PFSK-1 (cell line): ENCODE measurements around the gene PXT1.

ENCODE experiments used
- FOXP2 ChIP-seq: optimal IDR thresholded peaks from 2 replicates; pipeline ENCODE3; 2011; ENCODE audit warnings: borderline replicate concordance, control low read depth, inconsistent platforms; ENCODE audit not compliant: insufficient read depth; ENCODE audit errors: extremely low read length, extremely low read depth
- POLR2AphosphoS5 ChIP-seq: IDR thresholded peaks from 2 replicates; pipeline ENCODE4 v1.6.1; 2012; ENCODE audit warnings: low read depth, mild to moderate bottlenecking, control low read depth, low read length, moderate library complexity
- SIN3A ChIP-seq: IDR thresholded peaks from 2 replicates; pipeline ENCODE4 v1.6.1; 2012; ENCODE audit warnings: mild to moderate bottlenecking, low read length, moderate library complexity, borderline replicate concordance; ENCODE audit not compliant: insufficient read depth
- TAF1 ChIP-seq: IDR thresholded peaks from 2 replicates; pipeline ENCODE4 v1.6.1; 2012; ENCODE audit warnings: low read length, control low read depth, borderline replicate concordance; ENCODE audit not compliant: insufficient read depth
- TF ChIP-seq, protein P1 (sequence below), 2 experiments: IDR thresholded peaks; 2 replicates each; pipeline versions ENCODE4 v1.6.1 to v1.8.0; 2011 to 2012; ENCODE audit warnings: low read depth in 2 of 2, low read length in 2 of 2, control low read depth in 1 of 2, inconsistent platforms in 1 of 2, mild to moderate bottlenecking in 1 of 2, moderate library complexity in 1 of 2; ENCODE audit not compliant: insufficient read depth in 1 of 2

Gene PXT1

DNA sequence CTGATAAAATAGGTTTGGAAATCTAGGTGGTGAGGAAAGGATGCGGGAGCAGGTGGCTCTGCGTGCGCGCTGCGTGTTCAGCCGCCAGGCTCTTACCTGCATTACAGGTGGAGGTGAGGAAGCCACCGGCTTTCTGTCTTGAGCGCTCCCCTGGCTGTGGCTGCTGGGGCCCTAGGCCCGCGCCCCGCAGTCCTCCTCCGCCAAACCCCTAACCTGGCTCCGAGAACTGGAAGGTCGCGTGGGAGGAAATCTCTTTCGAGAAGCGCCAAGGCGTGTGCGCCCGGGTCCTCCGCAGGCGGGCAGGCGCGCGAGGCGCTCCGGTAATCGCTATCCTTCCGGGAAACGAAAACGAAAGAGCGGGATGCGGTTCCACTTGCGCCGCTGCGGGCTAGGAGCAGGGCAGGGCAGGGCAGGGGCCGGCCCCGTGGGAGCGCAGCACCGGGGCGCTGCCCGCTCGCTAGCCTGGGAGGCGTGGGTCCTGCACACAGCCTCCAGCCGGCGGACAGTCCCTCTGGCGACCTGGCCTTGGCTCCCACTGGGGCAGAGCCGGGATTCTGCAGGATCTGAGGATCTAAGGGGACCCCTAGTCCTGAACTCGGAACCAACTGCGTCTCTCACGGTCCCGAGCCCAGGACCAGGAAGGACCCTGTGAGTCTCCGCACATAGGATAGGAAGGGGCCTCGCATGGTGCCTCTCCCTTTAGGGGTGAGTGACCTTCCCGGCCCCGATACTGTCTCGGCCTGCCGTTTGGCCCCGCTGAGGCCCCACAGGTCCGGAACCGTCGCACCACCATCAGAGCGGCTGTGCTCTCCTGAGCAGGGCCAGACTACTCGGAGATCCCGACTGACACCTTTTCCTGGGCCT is 55.0 kb downstream of the PXT1 start, which contains the start of gene ETV7:
TSS of gene ETV7 (minus strand) at position 230 of the 864 bp plus-strand sequence. CDS start at position 102, 128 bp downstream.
- TF ChIP-seq SIN3A (no peak), FOXP2 (no peak)

DNA sequence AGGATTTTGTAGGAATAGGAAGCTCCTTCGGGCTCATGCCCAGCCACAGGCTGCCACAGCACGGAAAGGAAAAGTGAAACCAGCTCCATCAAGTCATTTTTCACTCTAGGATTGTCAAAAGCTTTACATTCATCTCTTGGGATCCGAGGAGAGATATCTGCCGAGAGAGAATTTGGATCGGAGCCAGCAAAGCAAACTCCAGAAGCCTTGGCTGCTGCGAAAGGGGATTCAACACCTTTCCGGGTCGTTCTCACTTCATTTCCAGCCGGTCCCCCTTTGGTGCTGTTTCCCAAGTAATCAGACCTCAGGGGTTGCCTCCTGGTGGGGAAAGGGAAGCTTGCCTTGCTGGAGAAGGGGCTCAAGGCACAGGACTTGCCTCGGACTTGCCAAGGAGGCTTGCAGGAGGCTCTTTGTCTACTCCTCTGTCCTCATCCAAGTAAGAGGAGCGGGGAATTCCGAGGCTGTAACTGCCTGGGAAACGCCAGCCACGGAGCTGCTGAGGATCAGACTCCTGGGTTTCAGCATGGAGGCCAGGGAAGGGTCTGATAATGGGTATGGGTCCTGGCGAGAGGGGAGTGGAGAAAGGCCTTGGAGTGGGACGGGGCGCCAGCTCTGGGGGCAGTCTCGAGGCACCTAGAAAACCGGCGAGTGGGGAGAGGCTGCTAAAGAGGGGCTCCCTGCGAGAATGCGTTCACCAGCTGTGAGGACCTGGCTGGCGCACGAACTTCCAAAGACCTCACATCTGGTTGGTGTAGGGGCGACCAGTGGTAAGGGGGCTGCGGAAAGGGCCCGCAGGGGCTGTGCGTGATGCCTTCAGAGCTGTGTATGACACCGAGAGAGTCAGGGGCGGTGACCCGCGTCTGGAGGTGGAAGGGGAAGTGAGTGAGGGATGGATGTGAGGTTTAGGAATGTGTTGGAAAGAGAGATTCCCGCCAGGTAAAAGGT is 55.9 kb downstream of the PXT1 start:
- no peak for TF ChIP-seq FOXP2
- TF ChIP-seq SIN3A, result no peak
- TF ChIP-seq POLR2AphosphoS5, result no peak
- TF ChIP-seq TAF1, result no peak
- TF ChIP-seq, protein P1, sequence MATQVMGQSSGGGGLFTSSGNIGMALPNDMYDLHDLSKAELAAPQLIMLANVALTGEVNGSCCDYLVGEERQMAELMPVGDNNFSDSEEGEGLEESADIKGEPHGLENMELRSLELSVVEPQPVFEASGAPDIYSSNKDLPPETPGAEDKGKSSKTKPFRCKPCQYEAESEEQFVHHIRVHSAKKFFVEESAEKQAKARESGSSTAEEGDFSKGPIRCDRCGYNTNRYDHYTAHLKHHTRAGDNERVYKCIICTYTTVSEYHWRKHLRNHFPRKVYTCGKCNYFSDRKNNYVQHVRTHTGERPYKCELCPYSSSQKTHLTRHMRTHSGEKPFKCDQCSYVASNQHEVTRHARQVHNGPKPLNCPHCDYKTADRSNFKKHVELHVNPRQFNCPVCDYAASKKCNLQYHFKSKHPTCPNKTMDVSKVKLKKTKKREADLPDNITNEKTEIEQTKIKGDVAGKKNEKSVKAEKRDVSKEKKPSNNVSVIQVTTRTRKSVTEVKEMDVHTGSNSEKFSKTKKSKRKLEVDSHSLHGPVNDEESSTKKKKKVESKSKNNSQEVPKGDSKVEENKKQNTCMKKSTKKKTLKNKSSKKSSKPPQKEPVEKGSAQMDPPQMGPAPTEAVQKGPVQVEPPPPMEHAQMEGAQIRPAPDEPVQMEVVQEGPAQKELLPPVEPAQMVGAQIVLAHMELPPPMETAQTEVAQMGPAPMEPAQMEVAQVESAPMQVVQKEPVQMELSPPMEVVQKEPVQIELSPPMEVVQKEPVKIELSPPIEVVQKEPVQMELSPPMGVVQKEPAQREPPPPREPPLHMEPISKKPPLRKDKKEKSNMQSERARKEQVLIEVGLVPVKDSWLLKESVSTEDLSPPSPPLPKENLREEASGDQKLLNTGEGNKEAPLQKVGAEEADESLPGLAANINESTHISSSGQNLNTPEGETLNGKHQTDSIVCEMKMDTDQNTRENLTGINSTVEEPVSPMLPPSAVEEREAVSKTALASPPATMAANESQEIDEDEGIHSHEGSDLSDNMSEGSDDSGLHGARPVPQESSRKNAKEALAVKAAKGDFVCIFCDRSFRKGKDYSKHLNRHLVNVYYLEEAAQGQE (IDR thresholded peaks at IDR 0.05; ENCODE audit: insufficient read depth in 1 of 2, low read depth in 2 of 2, low read length in 2 of 2), result no peak

DNA sequence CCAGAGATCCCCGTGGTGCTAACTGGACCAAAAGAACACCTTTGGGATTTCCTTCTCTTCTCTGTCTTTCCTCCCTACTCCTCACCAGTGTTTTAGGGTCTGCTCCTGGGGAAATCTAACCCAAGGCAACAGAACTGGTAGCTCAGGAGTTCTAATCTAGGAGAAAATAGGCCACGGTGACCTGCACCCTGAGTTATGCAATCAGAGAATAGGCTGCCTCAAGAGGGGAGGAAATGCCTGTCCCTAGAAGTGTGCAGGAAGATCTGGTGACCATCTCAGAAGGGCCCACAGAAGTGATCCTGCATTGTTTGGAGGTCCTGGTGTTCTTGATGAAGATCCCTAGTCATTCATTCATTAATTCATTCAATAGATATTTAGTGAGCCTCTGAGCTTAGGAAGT is 58.6 kb downstream of the PXT1 start:
- TF ChIP-seq, protein P1 (IDR thresholded peaks at IDR 0.05; ENCODE audit: insufficient read depth in 1 of 2, low read depth in 2 of 2, low read length in 2 of 2), result no peak
- TF ChIP-seq TAF1, result no peak
- TF ChIP-seq FOXP2, result no peak
- TF ChIP-seq POLR2AphosphoS5, result no peak
- TF ChIP-seq SIN3A, result no peak

DNA sequence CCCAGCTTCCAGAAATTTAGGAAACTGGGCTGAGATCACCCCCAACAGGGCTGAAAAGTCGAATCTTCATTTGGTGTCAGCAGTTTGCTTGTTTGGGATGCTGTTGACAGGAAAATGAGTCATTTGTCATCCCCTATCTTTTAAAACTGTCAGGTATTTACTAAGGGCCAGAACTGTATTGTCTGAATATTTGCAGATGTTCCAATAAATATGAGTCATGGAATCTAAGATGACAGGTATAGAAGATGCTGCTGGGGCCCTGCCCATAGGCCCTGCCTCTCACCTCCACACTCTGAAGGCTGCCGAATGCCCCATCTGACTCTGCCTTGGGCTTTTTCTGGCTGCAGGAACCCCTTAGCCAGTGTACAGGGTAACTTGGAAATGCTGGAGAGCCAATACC is 59.0 kb downstream of the PXT1 start:
- TF ChIP-seq TAF1 (no peak), POLR2AphosphoS5 (no peak), FOXP2 (no peak), SIN3A (no peak)
- TF ChIP-seq, protein P1 (IDR thresholded peaks at IDR 0.05; ENCODE audit: insufficient read depth in 1 of 2, low read depth in 2 of 2, low read length in 2 of 2), result no peak

DNA sequence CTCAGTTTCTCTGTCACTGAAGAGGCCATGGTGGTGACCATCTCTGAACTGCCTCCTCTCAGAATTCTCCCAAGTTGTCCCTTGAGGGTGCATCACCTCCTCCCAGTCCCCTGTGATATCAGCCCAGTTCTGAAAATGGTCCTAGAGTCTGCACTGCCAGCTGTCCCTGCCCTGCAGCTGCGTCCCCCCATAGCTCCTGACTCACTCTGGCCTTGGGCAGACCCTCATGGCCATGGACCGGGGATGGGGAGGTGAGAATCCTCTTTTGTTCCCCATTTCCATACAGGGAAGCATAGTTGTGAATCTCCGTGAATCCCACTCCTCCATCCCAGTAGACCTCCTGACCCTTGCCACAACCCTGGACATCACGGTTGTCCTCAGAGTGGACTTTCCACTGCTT is 59.7 kb downstream of the PXT1 start:
- TF ChIP-seq FOXP2 (no peak), POLR2AphosphoS5 (no peak), SIN3A (no peak), TAF1 (no peak)
- TF ChIP-seq, protein P1 (IDR thresholded peaks at IDR 0.05; ENCODE audit: insufficient read depth in 1 of 2, low read depth in 2 of 2, low read length in 2 of 2), result no peak
